HG03135 (cell line): Measurements from ENCODE around the gene ABT1.
"Not testable (repeated sequence)": the region's sequence is repeated elsewhere in the genome, so short reads cannot be mapped to it uniquely, and the experiment has no call there.

Experiments
- ATAC-seq: cut with Tn5 transposase; IDR thresholded peaks from one replicate; pipeline ENCODE4 v1.9.1; 2021; ENCODE audit warnings: mild to moderate bottlenecking, moderate library complexity; ENCODE audit not compliant: unreplicated experiment

The ABT1 gene

GRCh38 chr6:26596579-26597388, at the start of gene ABT1:
TSS of gene ABT1 (plus strand) at chr6:26596953. CDS start at chr6:26596983, 30 bp downstream.
- peak; percentile 79 for ATAC-seq

- not testable (repeated sequence) for ATAC-seq
Observed at GRCh38 chr6:26547363-26547762, 49.4 kb upstream of the ABT1 start.

- ATAC-seq: no peak
Observed at GRCh38 chr6:26550250-26550993, 46.3 kb upstream of the ABT1 start.

- ATAC-seq: no peak
Observed at GRCh38 chr6:26552205-26552604, 44.5 kb upstream of the ABT1 start.

GRCh38 chr6:26552640-26553188, 44.0 kb upstream of the ABT1 start:
- ATAC-seq: no peak

- peak; percentile 43 for ATAC-seq
Observed at GRCh38 chr6:26553264-26553634, 43.5 kb upstream of the ABT1 start.

GRCh38 chr6:26553635-26554446, 42.9 kb upstream of the ABT1 start:
- peak; percentile 31 for ATAC-seq

- ATAC-seq: no peak
Observed at GRCh38 chr6:26554447-26554696, 42.4 kb upstream of the ABT1 start.

- peak; percentile 32 for ATAC-seq
Observed at GRCh38 chr6:26554697-26555504, 41.9 kb upstream of the ABT1 start.

GRCh38 chr6:26555505-26556262, 41.1 kb upstream of the ABT1 start:
- no peak for ATAC-seq

GRCh38 chr6:26556263-26557070, 40.3 kb upstream of the ABT1 start:
- no peak for ATAC-seq

- peak; percentile 46 for ATAC-seq
Observed at GRCh38 chr6:26561533-26562466, 35.0 kb upstream of the ABT1 start.

GRCh38 chr6:26563488-26563887, 33.3 kb upstream of the ABT1 start:
- ATAC-seq: no peak

- ATAC-seq: peak; percentile 78
Observed at GRCh38 chr6:26568601-26569432, 27.9 kb upstream of the ABT1 start.

- no peak for ATAC-seq
Observed at GRCh38 chr6:26569433-26569764, 27.4 kb upstream of the ABT1 start.

- ATAC-seq: no peak
Observed at GRCh38 chr6:26570027-26570809, 26.5 kb upstream of the ABT1 start.
